ENCODE results near the gene CCL11.
"Not testable (repeated sequence)": the region's sequence is repeated elsewhere in the genome, so short reads cannot be mapped to it uniquely, and the experiment has no call there.

The CCL11 gene

GRCh38 chr17:34306466-34306865, 20.9 kb downstream of the CCL11 start:
- DNase-seq (ENCODE audit: extremely low read depth in 1 of 2, low read depth in 1 of 2) = no peak

GRCh38 chr17:34307110-34307509, 21.6 kb downstream of the CCL11 start:
- DNase-seq (ENCODE audit: extremely low read depth in 1 of 2, low read depth in 1 of 2) = no peak

- no peak for DNase-seq (ENCODE audit: extremely low read depth in 1 of 2, low read depth in 1 of 2)
Measured at GRCh38 chr17:34308371-34308770, 22.8 kb downstream of the CCL11 start.

- no peak for DNase-seq (ENCODE audit: extremely low read depth in 1 of 2, low read depth in 1 of 2)
Measured at GRCh38 chr17:34311291-34311690, 25.7 kb downstream of the CCL11 start.

GRCh38 chr17:34312080-34312479, 26.5 kb downstream of the CCL11 start:
- DNase-seq (ENCODE audit: extremely low read depth in 1 of 2, low read depth in 1 of 2) = no peak

GRCh38 chr17:34313164-34313563, 27.6 kb downstream of the CCL11 start:
- no peak for DNase-seq (ENCODE audit: extremely low read depth in 1 of 2, low read depth in 1 of 2)

- no peak for DNase-seq (ENCODE audit: extremely low read depth in 1 of 2, low read depth in 1 of 2)
Measured at GRCh38 chr17:34314279-34314678, 28.7 kb downstream of the CCL11 start.

- peak in 1 of 2 donors; percentile 2 for DNase-seq (ENCODE audit: extremely low read depth in 1 of 2, low read depth in 1 of 2)
Measured at GRCh38 chr17:34318474-34318873, 32.9 kb downstream of the CCL11 start.

GRCh38 chr17:34319039-34319483, 33.5 kb downstream of the CCL11 start, which contains the start of gene CCL8:
TSS of gene CCL8 (plus strand) at chr17:34319435. CDS start at chr17:34319502, 67 bp downstream.
- DNase-seq (ENCODE audit: extremely low read depth in 1 of 2, low read depth in 1 of 2) = no peak

GRCh38 chr17:34321964-34322363, 36.4 kb downstream of the CCL11 start:
- no peak for DNase-seq (ENCODE audit: extremely low read depth in 1 of 2, low read depth in 1 of 2)

GRCh38 chr17:34327580-34327979, 42.0 kb downstream of the CCL11 start:
- DNase-seq (ENCODE audit: extremely low read depth in 1 of 2, low read depth in 1 of 2) = not testable (repeated sequence)

GRCh38 chr17:34337701-34338100, 52.2 kb downstream of the CCL11 start:
- no peak for DNase-seq (ENCODE audit: extremely low read depth in 1 of 2, low read depth in 1 of 2)

All from stimulated activated CD8-positive, alpha-beta memory T cell treated with anti-CD3 and anti-CD28 coated beads, Interleukin-7, amount 100 ng/mL, for 48 hours (primary cell).